Measurements from ENCODE around the gene ELMOD3. TPM values are rescaled to one million over a fixed set of nuclear protein-coding genes. Genes with fewer than 3 reads are reported as not detected.
A peak's percentile ranks its signal among the peaks of the same experiment; 100 is the strongest.

ELMOD3 gene
- total RNA-seq, 1 donor from 2014 or later, result 14.3 TPM

GRCh38 chr2:85344356-85344954 lies 10.1 kb upstream of the ELMOD3 start:
- Mint-ChIP-seq H3K36me3 (ENCODE audit: low read depth) (peaks cover 26% of the 10 kb centered on the region), H3K27ac (ENCODE audit: unreplicated experiment) (no peak overlapping the region), H3K4me1 (ENCODE audit: low read depth) (peaks cover 6% of the 10 kb centered on the region), H3K9me3 (ENCODE audit: low read depth) (no peaks in the 10 kb centered on the region), H3K4me3 (ENCODE audit: unreplicated experiment) (no peak overlapping the region), H3K27me3 (ENCODE audit: low read depth) (no peaks in the 10 kb centered on the region)
- TF ChIP-seq CTCF (IDR thresholded peaks at IDR 0.05), result no peak
- no peak for DNase-seq (ENCODE audit: low spot score)

- H3K27ac Mint-ChIP-seq (ENCODE audit: unreplicated experiment), result no peak overlapping the region
- H3K36me3 Mint-ChIP-seq (ENCODE audit: low read depth), result peaks cover 33% of the 10 kb centered on the region
- TF ChIP-seq CTCF (IDR thresholded peaks at IDR 0.05), result no peak
- no peaks in the 10 kb centered on the region for H3K9me3 Mint-ChIP-seq (ENCODE audit: low read depth)
- no peak for DNase-seq (ENCODE audit: low spot score)
- peaks cover under 1% of the 10 kb centered on the region for H3K4me1 Mint-ChIP-seq (ENCODE audit: low read depth)
- no peaks in the 10 kb centered on the region for H3K27me3 Mint-ChIP-seq (ENCODE audit: low read depth)
- no peak overlapping the region for H3K4me3 Mint-ChIP-seq (ENCODE audit: unreplicated experiment)
Observed at GRCh38 chr2:85347599-85347998, 7.0 kb upstream of the ELMOD3 start.

GRCh38 chr2:85353876-85354285 lies 688 bp upstream of the ELMOD3 start:
- peak overlapping the region; percentile 98 for H3K4me3 Mint-ChIP-seq (ENCODE audit: unreplicated experiment)
- peaks cover 37% of the 10 kb centered on the region for H3K4me1 Mint-ChIP-seq (ENCODE audit: low read depth)
- TF ChIP-seq CTCF (IDR thresholded peaks at IDR 0.05), result no peak
- H3K27me3 Mint-ChIP-seq (ENCODE audit: low read depth), result no peaks in the 10 kb centered on the region
- DNase-seq (ENCODE audit: low spot score), result no peak
- H3K9me3 Mint-ChIP-seq (ENCODE audit: low read depth), result no peaks in the 10 kb centered on the region
- H3K27ac Mint-ChIP-seq (ENCODE audit: unreplicated experiment), result peak overlapping the region; percentile 97
- peaks cover 17% of the 10 kb centered on the region for H3K36me3 Mint-ChIP-seq (ENCODE audit: low read depth)

GRCh38 chr2:85355073-85355410 lies 473 bp downstream of the ELMOD3 start:
- Mint-ChIP-seq H3K36me3 (ENCODE audit: low read depth) (peaks cover 16% of the 10 kb centered on the region), H3K9me3 (ENCODE audit: low read depth) (no peaks in the 10 kb centered on the region), H3K27me3 (ENCODE audit: low read depth) (no peaks in the 10 kb centered on the region), H3K4me1 (ENCODE audit: low read depth) (peaks cover 37% of the 10 kb centered on the region), H3K4me3 (ENCODE audit: unreplicated experiment) (peak overlapping the region; percentile 98), H3K27ac (ENCODE audit: unreplicated experiment) (peak overlapping the region; percentile 97)
- no peak for DNase-seq (ENCODE audit: low spot score)
- TF ChIP-seq CTCF (IDR thresholded peaks at IDR 0.05), result no peak

- H3K27me3 Mint-ChIP-seq (ENCODE audit: low read depth), result no peaks in the 10 kb centered on the region
- peak overlapping the region; percentile 98 for H3K4me3 Mint-ChIP-seq (ENCODE audit: unreplicated experiment)
- H3K9me3 Mint-ChIP-seq (ENCODE audit: low read depth), result no peaks in the 10 kb centered on the region
- peaks cover 13% of the 10 kb centered on the region for H3K36me3 Mint-ChIP-seq (ENCODE audit: low read depth)
- no peak for DNase-seq (ENCODE audit: low spot score)
- peaks cover 37% of the 10 kb centered on the region for H3K4me1 Mint-ChIP-seq (ENCODE audit: low read depth)
- TF ChIP-seq CTCF (IDR thresholded peaks at IDR 0.05), result no peak
- peak overlapping the region; percentile 22 for H3K27ac Mint-ChIP-seq (ENCODE audit: unreplicated experiment)
Observed at GRCh38 chr2:85355521-85355920, 952 bp downstream of the ELMOD3 start.

All from chondrocyte (in vitro differentiated cells).